Liver (tissue), 3 donors: ENCODE results near the gene OR52A5.

ENCODE experiments used
- CTCF ChIP-seq: fragments of 150-350 bp; IDR thresholded peaks from 2 replicates; pipeline ENCODE4 v1.5.1; 2017; ENCODE audit warnings: improper control_type of control experiment, low read depth, low read length; ENCODE audit not compliant: missing input control
- GABPA ChIP-seq, 2 donors: IDR thresholded peaks in 1 of 2; conservative IDR thresholded peaks in 1 of 2; 2 replicates each; pipeline ENCODE4 v1.6.1; 2016; ENCODE audit warnings: antibody characterized with exemption in 2 of 2, mild to moderate bottlenecking in 1 of 2, moderate library complexity in 1 of 2
- HNF4G ChIP-seq: IDR thresholded peaks from 2 replicates; pipeline ENCODE4 v1.6.1; 2016; ENCODE audit warnings: antibody characterized with exemption
- MAX ChIP-seq: IDR thresholded peaks from 2 replicates; pipeline ENCODE4 v1.6.1; 2016; ENCODE audit warnings: antibody characterized with exemption
- donor health status: healthy.
- donor health status: healthy.

GRCh38 chr11:5159806-5160205, 21.6 kb upstream of the OR52A5 start:
- TF ChIP-seq HNF4G (no peak), CTCF (no peak), GABPA (IDR thresholded peaks at IDR 0.05 in 1 of 2, conservative IDR thresholded peaks at IDR 0.05 in 1 of 2) (no peak), MAX (no peak)
